ENCODE measurements around the gene FGR. TPM values are rescaled to one million over a fixed set of nuclear protein-coding genes. Genes with fewer than 3 reads are reported as not detected.

FGR gene
- total RNA-seq, 2 donors from 2014 or later = 17.0 to 21.5 TPM

- Histone ChIP-seq H3K9me3 (peaks cover 3% of the 10 kb centered on the region), H3K4me1 (ENCODE audit: control insufficient read depth in 1 of 2, low read depth in 2 of 2) (peaks cover 8 to 14% of the 10 kb centered on the region in 2 donors)
- no peak for TF ChIP-seq CTCF (IDR thresholded peaks at IDR 0.05)
These were observed 41.4 kb upstream of the FGR start for GRCh38 chr1:27676410-27676809.

GRCh38 chr1:27672750-27673112, 37.7 kb upstream of the FGR start:
- no peak for ATAC-seq (ENCODE audit: insufficient number of reproducible peaks, low FRiP score, low read depth)
- no peak for TF ChIP-seq CTCF (IDR thresholded peaks at IDR 0.05)
- H3K27ac ChIP-seq = peak overlapping the region; percentile 80 to 97
- H3K27me3 ChIP-seq (replicated peaks; ENCODE audit: insufficient read depth) = no peaks in the 10 kb centered on the region
- peak overlapping the region; percentile 91 for H3K4me3 ChIP-seq
- peaks cover 16 to 34% of the 10 kb centered on the region in 2 donors for H3K4me1 ChIP-seq (ENCODE audit: control insufficient read depth in 1 of 2, low read depth in 2 of 2)
- no peaks in the 10 kb centered on the region for H3K9me3 ChIP-seq
- DNase-seq (ENCODE audit: low spot score) = no peak
- no peaks in the 10 kb centered on the region for H3K36me3 ChIP-seq

More at GRCh38 chr1:27676410-27676809, 41.4 kb upstream of the FGR start:
- Histone ChIP-seq H3K4me3 (no peak overlapping the region), H3K27ac (no peak overlapping the region), H3K27me3 (replicated peaks; ENCODE audit: insufficient read depth) (no peaks in the 10 kb centered on the region), H3K36me3 (no peaks in the 10 kb centered on the region)
- no peak for ATAC-seq (ENCODE audit: insufficient number of reproducible peaks, low FRiP score, low read depth)
- DNase-seq (ENCODE audit: low spot score) = no peak

- Histone ChIP-seq H3K4me3 (peak within 1 kb of the TSS; percentile 91), H3K9me3 (no peaks in the 10 kb centered on the region), H3K27ac (peak within 1 kb of the TSS; percentile 92 to 97), H3K4me1 (ENCODE audit: control insufficient read depth in 1 of 2, low read depth in 2 of 2) (peaks cover 16 to 34% of the 10 kb centered on the region in 2 donors), H3K36me3 (no peaks in the 10 kb centered on the region), H3K27me3 (replicated peaks; ENCODE audit: insufficient read depth) (no peaks in the 10 kb centered on the region)
- peak; percentile 63 for DNase-seq (ENCODE audit: low spot score)
- peak; percentile 98 for ATAC-seq (ENCODE audit: insufficient number of reproducible peaks, low FRiP score, low read depth)
- TF ChIP-seq CTCF (IDR thresholded peaks at IDR 0.05) = peak; percentile 63
These were observed 37.2 kb upstream of the FGR start, which contains the start of gene IFI6 for GRCh38 chr1:27671964-27672749. IFI6 (minus strand) TSS chr1:27672192; CDS start chr1:27669314, 2,878 bp downstream.

GRCh38 chr1:27669876-27670275, 34.9 kb upstream of the FGR start:
- ATAC-seq (ENCODE audit: insufficient number of reproducible peaks, low FRiP score, low read depth) (no peak), DNase-seq (ENCODE audit: low spot score) (no peak)
- H3K4me1 ChIP-seq (ENCODE audit: control insufficient read depth in 1 of 2, low read depth in 2 of 2) = peaks cover 16 to 34% of the 10 kb centered on the region in 2 donors
- no peaks in the 10 kb centered on the region for H3K36me3 ChIP-seq
- no peak overlapping the region for H3K27ac ChIP-seq
- H3K27me3 ChIP-seq (replicated peaks; ENCODE audit: insufficient read depth) = no peaks in the 10 kb centered on the region
- no peak for TF ChIP-seq CTCF (IDR thresholded peaks at IDR 0.05)
- peak overlapping the region; percentile 73 for H3K4me3 ChIP-seq
- H3K9me3 ChIP-seq = no peaks in the 10 kb centered on the region

GRCh38 chr1:27668808-27669723, 34.1 kb upstream of the FGR start:
- Histone ChIP-seq H3K27me3 (replicated peaks; ENCODE audit: insufficient read depth) (no peaks in the 10 kb centered on the region), H3K4me1 (ENCODE audit: control insufficient read depth in 1 of 2, low read depth in 2 of 2) (peaks cover 16 to 34% of the 10 kb centered on the region in 2 donors), H3K36me3 (no peaks in the 10 kb centered on the region), H3K9me3 (no peaks in the 10 kb centered on the region), H3K4me3 (peak overlapping the region; percentile 73), H3K27ac (no peak overlapping the region)
- DNase-seq (ENCODE audit: low spot score) (no peak), ATAC-seq (ENCODE audit: insufficient number of reproducible peaks, low FRiP score, low read depth) (no peak)
- TF ChIP-seq CTCF (IDR thresholded peaks at IDR 0.05) = peak; percentile 93
